ENCODE measurements around the gene PPP3CA. TPM values are rescaled to one million over a fixed set of nuclear protein-coding genes. Genes with fewer than 3 reads are reported as not detected.

Gene PPP3CA
- total RNA-seq, 1 experiment from 2014 or later, result 31.0 TPM

- intact Hi-C loops (cut with micrococcal nuclease; ENCODE audit: unreplicated experiment) (no loop called here), in situ Hi-C loops (cut with HindIII; ENCODE audit: low pct_unique_long_range_greater_than_20kb, low sequenced_read_pairs) (no loop called here)
- Histone ChIP-seq H3K4me3 (ENCODE audit: low read depth in 2 of 2, low read length in 2 of 2) (no peak overlapping the region), H3K27ac (ENCODE audit: low read length) (no peak overlapping the region), H3K4me1 (ENCODE audit: control insufficient read depth, insufficient read depth, low read length) (no peaks in the 10 kb centered on the region), H3K9me3 (ENCODE audit: control insufficient read depth, insufficient read depth, low read depth, low read length) (no peaks in the 10 kb centered on the region), H3K36me3 (ENCODE audit: control insufficient read depth, insufficient read depth, low read length) (no peaks in the 10 kb centered on the region), H3K27me3 (ENCODE audit: control insufficient read depth, insufficient read depth, low read length) (no peaks in the 10 kb centered on the region)
- CTCF ChIA-PET, result no interaction called here
- ATAC-seq (no peak), DNase-seq (ENCODE audit: low read depth, low spot score) (no peak)
- TF ChIP-seq SIN3A (IDR thresholded peaks at IDR 0.05; ENCODE audit: borderline replicate concordance, insufficient read depth, low read depth, low read length) (no peak), CTCF (IDR thresholded peaks at IDR 0.05) (no peak), TCF7L2 (IDR thresholded peaks at IDR 0.05; ENCODE audit: low read depth, low read length) (no peak), POLR2AphosphoS5 (IDR thresholded peaks at IDR 0.05; ENCODE audit: low read depth, low read length) (no peak)
- TF ChIP-seq, protein P1, sequence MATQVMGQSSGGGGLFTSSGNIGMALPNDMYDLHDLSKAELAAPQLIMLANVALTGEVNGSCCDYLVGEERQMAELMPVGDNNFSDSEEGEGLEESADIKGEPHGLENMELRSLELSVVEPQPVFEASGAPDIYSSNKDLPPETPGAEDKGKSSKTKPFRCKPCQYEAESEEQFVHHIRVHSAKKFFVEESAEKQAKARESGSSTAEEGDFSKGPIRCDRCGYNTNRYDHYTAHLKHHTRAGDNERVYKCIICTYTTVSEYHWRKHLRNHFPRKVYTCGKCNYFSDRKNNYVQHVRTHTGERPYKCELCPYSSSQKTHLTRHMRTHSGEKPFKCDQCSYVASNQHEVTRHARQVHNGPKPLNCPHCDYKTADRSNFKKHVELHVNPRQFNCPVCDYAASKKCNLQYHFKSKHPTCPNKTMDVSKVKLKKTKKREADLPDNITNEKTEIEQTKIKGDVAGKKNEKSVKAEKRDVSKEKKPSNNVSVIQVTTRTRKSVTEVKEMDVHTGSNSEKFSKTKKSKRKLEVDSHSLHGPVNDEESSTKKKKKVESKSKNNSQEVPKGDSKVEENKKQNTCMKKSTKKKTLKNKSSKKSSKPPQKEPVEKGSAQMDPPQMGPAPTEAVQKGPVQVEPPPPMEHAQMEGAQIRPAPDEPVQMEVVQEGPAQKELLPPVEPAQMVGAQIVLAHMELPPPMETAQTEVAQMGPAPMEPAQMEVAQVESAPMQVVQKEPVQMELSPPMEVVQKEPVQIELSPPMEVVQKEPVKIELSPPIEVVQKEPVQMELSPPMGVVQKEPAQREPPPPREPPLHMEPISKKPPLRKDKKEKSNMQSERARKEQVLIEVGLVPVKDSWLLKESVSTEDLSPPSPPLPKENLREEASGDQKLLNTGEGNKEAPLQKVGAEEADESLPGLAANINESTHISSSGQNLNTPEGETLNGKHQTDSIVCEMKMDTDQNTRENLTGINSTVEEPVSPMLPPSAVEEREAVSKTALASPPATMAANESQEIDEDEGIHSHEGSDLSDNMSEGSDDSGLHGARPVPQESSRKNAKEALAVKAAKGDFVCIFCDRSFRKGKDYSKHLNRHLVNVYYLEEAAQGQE (IDR thresholded peaks at IDR 0.05; ENCODE audit: insufficient read depth in 1 of 2, low read depth in 2 of 2, low read length in 1 of 2), result no peak
- BruUV-seq (replicated peaks), result no TSS peak
- POLR2A ChIA-PET, result interaction anchor here (0.7 kb wide), 1 partner anchor 9 kb away, joined by 3 read pairs; no protein-coding TSS in a partner anchor
These were observed 258.2 kb downstream of the PPP3CA start for GRCh38 chr4:101089168-101089567.

DNA sequence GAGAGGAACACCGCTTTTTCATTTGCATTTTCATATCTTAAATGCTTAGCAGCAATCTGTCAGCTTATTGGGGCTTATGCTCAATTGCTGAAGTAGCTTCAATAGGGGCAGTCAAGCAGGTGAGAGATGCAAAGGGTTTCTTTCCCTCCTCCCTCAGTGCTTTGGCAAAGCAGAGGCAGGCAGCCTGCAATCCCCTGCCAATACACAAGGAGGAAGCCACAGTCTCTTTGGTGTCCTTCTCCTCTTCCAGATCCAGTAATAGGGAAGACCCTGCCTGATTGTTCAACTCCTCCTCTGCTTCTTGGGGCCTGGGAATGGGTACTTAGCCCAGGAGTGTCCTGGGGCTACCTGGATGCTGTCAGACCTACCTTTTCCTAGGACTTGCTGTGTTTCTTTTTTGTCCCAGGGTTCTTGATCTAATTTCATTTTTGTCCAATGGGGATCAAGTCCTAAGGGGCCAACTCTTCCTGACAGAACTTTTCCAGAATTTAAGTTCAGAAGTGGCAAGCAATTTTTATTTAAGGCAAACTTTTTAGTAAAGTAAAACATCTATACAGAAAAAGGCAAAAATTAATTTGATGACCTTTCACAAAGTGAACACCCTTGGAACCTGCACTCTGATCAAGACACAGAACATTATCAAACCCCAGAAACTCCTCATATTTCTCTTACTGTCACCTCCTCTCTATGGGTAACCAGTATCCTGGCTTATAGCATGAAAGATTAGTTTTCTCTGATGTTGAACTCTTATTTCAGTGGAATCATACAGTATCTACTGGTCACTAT, 260.3 kb downstream of the PPP3CA start:
- H3K4me3 ChIP-seq (ENCODE audit: low read depth in 2 of 2, low read length in 2 of 2), result no peak overlapping the region
- in situ Hi-C loops (cut with HindIII; ENCODE audit: low pct_unique_long_range_greater_than_20kb, low sequenced_read_pairs), result no loop called here
- TF ChIP-seq TCF7L2 (IDR thresholded peaks at IDR 0.05; ENCODE audit: low read depth, low read length) (no peak), CTCF (IDR thresholded peaks at IDR 0.05) (peak; percentile 12; the same call in 1 of the 2 replicates)
- CTCF ChIA-PET, result no interaction called here
- DNase-seq (ENCODE audit: low read depth, low spot score), result no peak
- H3K36me3 ChIP-seq (ENCODE audit: control insufficient read depth, insufficient read depth, low read length), result no peaks in the 10 kb centered on the region
- intact Hi-C loops (cut with micrococcal nuclease; ENCODE audit: unreplicated experiment), result no loop called here
- no TSS peak for BruUV-seq (replicated peaks)
- no peaks in the 10 kb centered on the region for H3K27me3 ChIP-seq (ENCODE audit: control insufficient read depth, insufficient read depth, low read length)
- no peak for ATAC-seq
- no peak overlapping the region for H3K27ac ChIP-seq (ENCODE audit: low read length)
- POLR2A ChIA-PET, result no interaction called here
- H3K4me1 ChIP-seq (ENCODE audit: control insufficient read depth, insufficient read depth, low read length), result no peaks in the 10 kb centered on the region
- H3K9me3 ChIP-seq (ENCODE audit: control insufficient read depth, insufficient read depth, low read depth, low read length), result no peaks in the 10 kb centered on the region
